ENCODE measurements around the gene INSL4.

The INSL4 gene

GRCh38 chr9:5269249-5269715 is 38.1 kb downstream of the INSL4 start:
- H3K9me3 Mint-ChIP-seq, result no peaks in the 10 kb centered on the region
- H3K4me3 Mint-ChIP-seq, result no peak overlapping the region
- ATAC-seq (replicated peaks), result no peak
- no peaks in the 10 kb centered on the region for H3K27me3 Mint-ChIP-seq
- DNase-seq, result no peak
- no peak overlapping the region for H3K27ac Mint-ChIP-seq
- peaks cover under 1 to 6% of the 10 kb centered on the region in 2 donors for H3K4me1 Mint-ChIP-seq
- H3K36me3 Mint-ChIP-seq, result no peaks in the 10 kb centered on the region

- ATAC-seq (replicated peaks), result peak in 1 of 2 donors; percentile 64
- no peak for DNase-seq
- H3K4me1 Mint-ChIP-seq, result peaks cover 5 to 12% of the 10 kb centered on the region in 2 donors
- H3K4me3 Mint-ChIP-seq, result no peak overlapping the region
- H3K27ac Mint-ChIP-seq, result no peak overlapping the region
- H3K9me3 Mint-ChIP-seq, result peaks cover 4 to 6% of the 10 kb centered on the region in 2 donors
- no peaks in the 10 kb centered on the region for H3K27me3 Mint-ChIP-seq
- no peaks in the 10 kb centered on the region for H3K36me3 Mint-ChIP-seq
These were observed 43.6 kb downstream of the INSL4 start for GRCh38 chr9:5274770-5275169.

GRCh38 chr9:5278486-5278885 is 47.3 kb downstream of the INSL4 start:
- no peaks in the 10 kb centered on the region for H3K36me3 Mint-ChIP-seq
- peaks cover 5 to 12% of the 10 kb centered on the region in 2 donors for H3K4me1 Mint-ChIP-seq
- H3K27ac Mint-ChIP-seq, result no peak overlapping the region
- peak; percentile 73 to 78 for ATAC-seq (replicated peaks)
- no peak overlapping the region for H3K4me3 Mint-ChIP-seq
- no peak for DNase-seq
- peaks cover 0 to 3% of the 10 kb centered on the region in 2 donors for H3K27me3 Mint-ChIP-seq
- peaks cover 6 to 10% of the 10 kb centered on the region in 2 donors for H3K9me3 Mint-ChIP-seq
